Psoas muscle (tissue), 8 donors: ENCODE measurements around the gene SEMA3B. TPM values are rescaled to one million over a fixed set of nuclear protein-coding genes. Genes with fewer than 3 reads are reported as not detected.
A peak's percentile ranks its signal among the peaks of the same experiment; 100 is the strongest.

Experiments
- ATAC-seq, 4 donors: fragments of 200-7000 bp; cut with Tn5 transposase; one replicate each; pipeline ENCODE4 v1.9.1; 2020; ENCODE audit warnings: moderate library complexity in 3 of 4, mild to moderate bottlenecking in 2 of 4
- DNase-seq, 2 donors: peaks; one replicate each; pipeline ENCODE4 v3.0.0-alpha.2; 2020
- H3K27ac ChIP-seq: fragments of 200-600 bp; one replicate; pipeline ENCODE4 v1.8.0; 2022
- H3K27me3 ChIP-seq, 3 donors: fragments of 200-600 bp in 1 of 3; one replicate each; pipeline versions ENCODE4 v1.6.1 to v1.8.0; 2013 to 2022; ENCODE audit warnings: low read length in 2 of 3, mild to moderate bottlenecking in 2 of 3, moderate library complexity in 1 of 3; ENCODE audit not compliant: insufficient read depth in 3 of 3
- H3K36me3 ChIP-seq, 2 donors: fragments of 200-600 bp in 1 of 2; one replicate each; pipeline versions ENCODE4 v1.6.1 to v1.8.0; 2013 to 2022; ENCODE audit warnings: low read depth in 1 of 2, mild to moderate bottlenecking in 1 of 2, moderate library complexity in 1 of 2; ENCODE audit not compliant: insufficient read depth in 1 of 2
- H3K4me1 ChIP-seq: fragments of 200-600 bp; one replicate; pipeline ENCODE4 v1.8.0; 2022
- H3K4me3 ChIP-seq: fragments of 200-600 bp; one replicate; pipeline ENCODE4 v1.8.0; 2022; ENCODE audit warnings: mild to moderate bottlenecking
- H3K9me3 ChIP-seq: fragments of 200-600 bp; one replicate; pipeline ENCODE4 v1.8.0; 2022
- CTCF ChIP-seq: fragments of 200-600 bp; IDR thresholded peaks from one replicate; pipeline ENCODE4 v1.8.0; 2022; ENCODE audit warnings: antibody characterized with exemption
- WGBS, 3 donors: extraction: QIAGEN DNeasy Blood & Tissue Kit; methylation state at CpG; one replicate each; pipeline versions ENCODE4 v1.1.6 to v1.1.7; 2013; 5-methylcytosine and 5-hydroxymethylcytosine counted together
- intact Hi-C, 2 donors: fragments of 100-400 bp; cut with DNase I; formaldehyde crosslinking; loops; one replicate each; pipeline versions ENCODE4 v1.11.0 to v1.14.2; 2022
- polyA plus RNA-seq, 3 donors: library from polyadenylated mRNA; stranded (reverse); fragments of 200-250 nt; gene quantifications; one replicate each; pipeline ENCODE4 v1.2.3, GENCODE V29; 2013
- total RNA-seq, 4 donors: library from RNA; stranded (reverse); fragmentation: NEBNext Ultra II Directional in 2 of 4; extraction: Animal tissue kit (Norgen Biotek cat#: 25700) in 2 of 4; gene quantifications; one replicate each; pipeline versions ENCODE4 v1.2.1 to v1.2.4, GENCODE V29; 2021 to 2023
- donor health status: healthy with polysubstance abuse.
- donor health status: DM: no; HTN: no; CAD: no; lungs with moderate emphysema.
- donor health status: Bipolar disorder and iron deficiency.
- donor health status: healthy.
- donor health status: DM: yes; HTN: yes; CAD: no.
- donor health status: DM: no; HTN: no; CAD: no.
- donor health status: DM: no; HTN: no; CAD: no.
- donor health status: DM: yes; HTN: yes; CAD: no.

SEMA3B gene
- total and polyA plus RNA-seq, 7 donors = 2.1 to 6.8 (median 3.4) TPM

DNA sequence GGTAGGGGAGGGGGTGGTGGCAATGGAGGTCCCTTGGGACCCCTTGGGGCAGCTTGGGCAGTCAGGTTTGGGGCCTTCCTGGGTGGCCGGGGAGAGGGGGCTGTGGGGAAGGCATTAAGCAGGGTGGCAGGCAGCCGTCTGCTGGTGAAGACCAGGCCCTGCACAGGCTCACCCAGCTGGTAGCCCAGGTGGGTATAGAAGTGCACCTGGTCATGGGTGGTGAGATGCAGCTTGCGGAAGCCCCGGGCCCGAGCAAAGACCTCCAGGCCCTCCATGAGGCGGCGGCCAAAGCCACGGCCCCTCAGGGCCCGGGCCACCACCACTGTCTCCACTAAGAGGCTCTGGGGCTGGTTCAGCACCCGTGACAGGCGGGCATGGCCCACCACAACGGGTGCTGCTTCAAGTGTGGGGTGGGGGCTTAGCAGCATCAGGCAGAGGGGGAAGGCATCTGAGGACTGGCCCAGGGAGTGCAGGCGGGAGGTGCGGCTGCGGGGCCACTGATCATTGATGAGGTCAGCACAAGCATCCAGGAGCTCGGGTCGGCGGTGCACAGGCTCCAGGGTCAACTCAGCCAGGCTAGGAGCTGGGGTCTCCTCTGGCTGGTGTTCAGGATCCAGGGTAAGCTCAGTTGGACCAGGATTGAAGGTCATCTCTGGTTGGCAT, 27.9 kb downstream of the SEMA3B start:
- Histone ChIP-seq H3K4me3 (no peak overlapping the region), H3K27me3 (no peaks in the 10 kb centered on the region), H3K27ac (no peak overlapping the region), H3K4me1 (peaks cover 36% of the 10 kb centered on the region), H3K9me3 (no peaks in the 10 kb centered on the region), H3K36me3 (peaks cover 0 to 6% of the 10 kb centered on the region in 2 donors)
- no peak for DNase-seq
- ATAC-seq = no peak
- 89 to 95% (median 92%) methylated on average over 16 to 18 of the region's 18 CpGs for WGBS, 3 donors
- intact Hi-C loops = no loop called here
- no peak for TF ChIP-seq CTCF

- DNase-seq = no peak
- Histone ChIP-seq H3K4me1 (peaks cover 36% of the 10 kb centered on the region), H3K4me3 (no peak overlapping the region), H3K27me3 (no peaks in the 10 kb centered on the region), H3K36me3 (peaks cover 0 to 6% of the 10 kb centered on the region in 2 donors), H3K27ac (no peak overlapping the region), H3K9me3 (no peaks in the 10 kb centered on the region)
- no peak for ATAC-seq
- intact Hi-C loops = no loop called here
- TF ChIP-seq CTCF = no peak
- 87 to 100% (median 96%) methylated on average over 2 of the region's 2 CpGs for WGBS, 3 donors
Measured at GRCh38 chr3:50297384-50297775, 28.4 kb downstream of the SEMA3B start.

DNA sequence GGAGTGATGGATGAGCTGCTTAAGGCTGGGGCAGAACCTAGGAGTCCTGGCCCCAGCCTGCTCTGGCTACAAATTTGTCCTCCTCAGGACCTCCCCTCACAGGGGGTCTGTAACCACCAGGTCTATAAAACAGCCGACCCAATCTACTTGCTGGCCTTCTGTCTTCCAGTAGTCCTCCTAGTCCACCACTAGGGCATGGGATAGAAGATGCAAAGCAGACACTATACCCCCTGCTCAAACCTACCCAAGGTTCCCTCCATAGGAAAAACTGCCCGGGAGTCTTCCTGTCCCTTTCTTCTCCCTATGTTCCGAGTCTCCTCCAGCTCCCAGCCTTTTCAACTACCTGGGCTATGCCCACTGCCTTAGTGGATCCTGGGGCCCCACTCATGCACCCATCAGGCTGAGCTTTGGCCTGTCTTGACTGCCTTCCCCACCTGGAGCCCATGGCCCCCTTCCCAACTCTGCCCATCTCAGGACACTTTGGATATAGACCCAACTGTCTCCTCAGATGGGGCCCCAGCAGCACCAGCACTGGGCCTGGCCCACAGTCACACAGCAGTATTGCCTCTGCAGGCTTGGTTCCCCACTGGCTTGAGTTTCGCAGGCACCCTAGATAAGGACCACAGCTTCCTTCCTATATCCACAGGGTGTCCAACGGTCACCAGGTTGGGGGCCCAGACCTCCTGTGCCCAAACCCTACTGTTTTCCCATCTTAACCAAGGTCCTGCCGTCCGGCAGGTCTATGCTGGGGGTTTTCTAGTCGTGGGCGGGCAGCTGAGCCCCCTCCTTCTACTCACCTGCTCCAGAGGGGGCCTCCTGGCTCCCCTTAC, 29.2 kb downstream of the SEMA3B start:
- DNase-seq (peak in 1 of 2 donors; percentile 61), ATAC-seq (no peak)
- intact Hi-C loops = no loop called here
- peak overlapping the region; percentile 76 for H3K4me3 ChIP-seq
- 45 to 48% (median 46%) methylated on average over 9 of the region's 9 CpGs for WGBS, 3 donors
- peak overlapping the region; percentile 87 for H3K27ac ChIP-seq
- TF ChIP-seq CTCF = no peak
- no peaks in the 10 kb centered on the region for H3K9me3 ChIP-seq
- H3K27me3 ChIP-seq = no peaks in the 10 kb centered on the region
- peaks cover 0 to 6% of the 10 kb centered on the region in 2 donors for H3K36me3 ChIP-seq
- peaks cover 31% of the 10 kb centered on the region for H3K4me1 ChIP-seq

DNA sequence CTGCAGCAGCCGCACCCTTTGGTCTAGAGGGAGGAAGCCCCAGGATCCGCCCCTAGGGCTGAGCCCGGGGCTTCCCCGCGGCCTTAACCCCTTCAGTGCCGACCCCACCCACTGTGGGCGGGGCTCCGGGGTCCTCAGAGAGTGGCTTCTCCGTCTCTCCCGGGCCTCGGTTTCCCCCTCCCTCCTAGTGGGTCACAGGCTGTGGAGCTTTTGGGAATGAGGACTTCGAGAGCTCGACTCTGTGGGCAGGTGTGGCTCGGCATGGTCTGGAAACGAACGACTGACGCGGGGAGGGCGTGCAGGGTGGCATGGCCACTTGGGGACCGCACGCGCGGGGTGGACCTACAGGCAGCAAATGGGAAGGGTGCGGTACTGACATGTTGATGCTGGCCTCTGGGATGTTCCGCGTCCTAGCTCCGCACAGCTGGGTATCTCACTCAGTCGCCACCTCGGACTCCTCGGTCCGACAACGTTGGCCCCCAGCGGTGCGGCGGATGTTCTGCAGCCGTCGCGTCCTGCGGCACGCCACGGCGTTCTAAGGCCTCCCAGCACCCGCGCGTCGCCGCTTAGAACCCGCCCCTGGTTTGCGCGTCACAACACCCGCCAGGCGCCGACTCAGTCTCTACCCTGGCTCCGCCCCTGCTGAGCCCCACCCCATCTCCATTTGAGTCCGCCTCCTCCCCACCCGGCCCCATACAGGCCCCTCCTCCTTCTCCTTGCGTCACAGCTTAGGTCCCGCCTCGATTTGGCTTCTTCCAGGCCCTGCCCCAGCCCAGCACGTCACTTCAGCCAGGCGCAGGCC, 30.1 kb downstream of the SEMA3B start, which contains the start of the genes HYAL3 and NAA80:
Gene HYAL3, minus strand, starts transcription at position 570 of the 802 bp plus-strand sequence. CDS start 3,803 bp downstream, outside the sequence.
Gene NAA80, minus strand, starts transcription at position 570 of the 802 bp plus-strand sequence. CDS start 1,942 bp downstream, outside the sequence.
- 0 to 1% (median 1%) methylated on average over 46 to 61 of the region's 61 CpGs for WGBS, 3 donors

More for the DNA sequence above, 30.1 kb downstream of the SEMA3B start, which contains the start of the genes HYAL3 and NAA80:
- H3K27me3 ChIP-seq = no peaks in the 10 kb centered on the region
- peak within 1 kb of the TSS; percentile 76 for H3K4me3 ChIP-seq
- H3K36me3 ChIP-seq = peaks cover 0 to 6% of the 10 kb centered on the region in 2 donors
- DNase-seq (peak; percentile 99 to 100), ATAC-seq (peak; percentile 89 to 91 (median 89))
- TF ChIP-seq CTCF = peak; percentile 43
- H3K4me1 ChIP-seq = peaks cover 29% of the 10 kb centered on the region
- H3K27ac ChIP-seq = peak within 1 kb of the TSS; percentile 88
- H3K9me3 ChIP-seq = no peaks in the 10 kb centered on the region
- intact Hi-C loops = no loop called here
